CD14-positive monocyte (primary cell): ENCODE results near the gene TCP11. TPM values are rescaled to one million over a fixed set of nuclear protein-coding genes. Genes with fewer than 3 reads are reported as not detected.

ENCODE experiments used
- DNase-seq, 3 donors: peaks; one replicate each; pipeline ENCODE4 v3.0.0-alpha.2; 2011 to 2022
- H2AFZ ChIP-seq: 2 replicates; pipeline ENCODE4 v1.6.0; 2012; ENCODE audit warnings: mild to moderate bottlenecking, low read depth, low read length, inconsistent platforms; ENCODE audit not compliant: insufficient read depth, poor library complexity, severe bottlenecking
- H3K27ac ChIP-seq, 2 donors: 1 replicate in 1 of 2; 2 replicates in 1 of 2; pipeline ENCODE4 v1.5.1; 2012 to 2013; ENCODE audit warnings: low read length in 2 of 2, control low read depth in 1 of 2, inconsistent platforms in 1 of 2, low read depth in 1 of 2, mild to moderate bottlenecking in 1 of 2
- H3K27me3 ChIP-seq, 2 donors: one replicate each; pipeline versions ENCODE4 v1.6.0 to v1.6.1; 2011 to 2013; ENCODE audit warnings: low read length in 2 of 2; ENCODE audit not compliant: control insufficient read depth in 2 of 2, insufficient read depth in 2 of 2
- H3K36me3 ChIP-seq, 2 donors: replicated peaks in 1 of 2; 1 replicate in 1 of 2; 2 replicates in 1 of 2; pipeline versions ENCODE4 v1.5.1 to v1.6.1; 2012 to 2013; ENCODE audit warnings: low read length in 2 of 2, control low read depth in 1 of 2, inconsistent platforms in 1 of 2, mild to moderate bottlenecking in 1 of 2; ENCODE audit not compliant: insufficient read depth in 2 of 2, control insufficient read depth in 1 of 2
- H3K4me1 ChIP-seq, 2 donors: 1 replicate in 1 of 2; 2 replicates in 1 of 2; pipeline versions ENCODE4 v1.5.1 to v1.6.1; 2012 to 2013; ENCODE audit warnings: low read length in 2 of 2, control low read depth in 1 of 2, inconsistent platforms in 1 of 2, mild to moderate bottlenecking in 1 of 2, moderate library complexity in 1 of 2; ENCODE audit not compliant: insufficient read depth in 2 of 2, control insufficient read depth in 1 of 2
- H3K4me2 ChIP-seq: replicated peaks from 2 replicates; pipeline ENCODE3; 2012; ENCODE audit warnings: low read length, moderate library complexity, mild to moderate bottlenecking; ENCODE audit not compliant: poor library complexity, severe bottlenecking; ENCODE audit errors: extremely low read depth
- H3K4me3 ChIP-seq, 3 experiments: fragments of 200-600 bp in 1 of 3; sonication (generic) in 1 of 3; replicated peaks in 1 of 3; 1 replicate in 2 of 3; 2 replicates in 1 of 3; pipeline ENCODE4 v1.5.1; 2011 to 2013; ENCODE audit warnings: low read length in 3 of 3, mild to moderate bottlenecking in 3 of 3, control low read depth in 2 of 3, low read depth in 2 of 3, inconsistent platforms in 1 of 3, moderate library complexity in 1 of 3
- H3K79me2 ChIP-seq: 2 replicates; pipeline ENCODE4 v1.6.0; 2012; ENCODE audit warnings: mild to moderate bottlenecking, control low read depth, inconsistent platforms, low read length, moderate library complexity; ENCODE audit not compliant: insufficient read depth
- H3K9ac ChIP-seq: 2 replicates; pipeline ENCODE4 v1.6.0; 2017; ENCODE audit warnings: low read length, mild to moderate bottlenecking; ENCODE audit not compliant: insufficient read depth, poor library complexity, severe bottlenecking
- H3K9me3 ChIP-seq, 2 donors: replicated peaks in 1 of 2; 1 replicate in 1 of 2; 2 replicates in 1 of 2; pipeline versions ENCODE4 v1.5.1 to v1.6.1; 2012 to 2013; ENCODE audit warnings: low read length in 2 of 2, control low read depth in 1 of 2; ENCODE audit not compliant: control insufficient read depth in 1 of 2, insufficient read depth in 1 of 2
- H4K20me1 ChIP-seq: 2 replicates; pipeline ENCODE4 v1.6.0; 2012; ENCODE audit warnings: mild to moderate bottlenecking, low read length, control low read depth, moderate library complexity; ENCODE audit not compliant: insufficient read depth
- H3K27ac Mint-ChIP-seq, 7 donors: one replicate each; pipeline ENCODE4 v1.8.0; 2020; ENCODE audit warnings: mild to moderate bottlenecking in 7 of 7, mixed read lengths in 7 of 7, moderate library complexity in 6 of 7, inconsistent platforms in 2 of 7
- H3K27me3 Mint-ChIP-seq, 3 donors: one replicate each; pipeline ENCODE4 v1.8.0; 2021 to 2022; ENCODE audit warnings: low read depth in 3 of 3, mild to moderate bottlenecking in 3 of 3, mixed read lengths in 3 of 3, moderate library complexity in 3 of 3, inconsistent platforms in 1 of 3
- H3K36me3 Mint-ChIP-seq, 2 donors: one replicate each; pipeline ENCODE4 v1.8.0; 2020; ENCODE audit warnings: mixed read lengths in 2 of 2, inconsistent platforms in 1 of 2, mild to moderate bottlenecking in 1 of 2
- H3K4me1 Mint-ChIP-seq: one replicate; pipeline ENCODE4 v1.8.0; 2020; ENCODE audit warnings: mild to moderate bottlenecking, mixed read lengths
- H3K4me3 Mint-ChIP-seq, 2 donors: one replicate each; pipeline ENCODE4 v1.8.0; 2020; ENCODE audit warnings: mild to moderate bottlenecking in 2 of 2, mixed read lengths in 2 of 2, moderate library complexity in 1 of 2
- H3K9me3 Mint-ChIP-seq, 7 donors: one replicate each; pipeline ENCODE4 v1.8.0; 2020 to 2022; ENCODE audit warnings: mixed read lengths in 7 of 7, mild to moderate bottlenecking in 6 of 7, moderate library complexity in 6 of 7, inconsistent platforms in 2 of 7
- WGBS: methylation state at CpG from one replicate; pipeline ENCODE4 v1.1.5; 2013; ENCODE audit warnings: missing lambda C conversion rate; ENCODE audit not compliant: insufficient coverage; 5-methylcytosine and 5-hydroxymethylcytosine counted together
- intact Hi-C, 2 donors: fragments of 100-400 bp; cut with micrococcal nuclease; formaldehyde crosslinking; loops; one replicate each; pipeline versions ENCODE4 v1.15.0 to v1.15.1; 2023
- polyA plus RNA-seq, 3 donors: library from polyadenylated mRNA; depleted of rRNA in 1 of 3; unstranded in 2 of 3; stranded (reverse) in 1 of 3; fragments of 300-500 nt in 2 of 3; fragments of >200 nt in 1 of 3; fragmentation: Illumina TruSeq in 2 of 3; gene quantifications; 1 replicate in 2 of 3; 2 replicates in 1 of 3; pipeline ENCODE4 v1.2.3, GENCODE V29; 2012 to 2021
- TF ChIP-seq, protein P1 (sequence below): fragments of 200-600 bp; IDR thresholded peaks from one replicate; pipeline ENCODE4 v1.8.0; 2022; ENCODE audit warnings: antibody characterized with exemption, mild to moderate bottlenecking

TCP11 gene
- polyA plus RNA-seq, 3 donors = not detected

DNA sequence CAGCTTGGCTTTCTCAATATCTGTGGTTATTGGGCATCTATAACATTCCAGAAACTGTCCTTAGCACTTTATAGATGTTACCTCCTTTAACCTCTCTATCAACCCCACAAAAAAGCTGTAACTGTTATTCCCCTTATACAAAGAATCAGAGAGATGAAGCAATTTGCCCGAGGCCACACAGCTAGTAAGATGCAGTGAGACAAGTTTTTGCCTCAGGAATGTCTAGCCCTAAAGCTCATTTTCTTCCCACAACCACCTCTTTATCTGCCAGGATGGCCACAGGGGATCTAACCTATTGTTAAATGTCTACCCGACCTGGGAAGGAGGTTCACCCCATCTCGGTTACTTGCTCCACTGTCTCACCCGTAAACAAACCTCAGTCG, 31.9 kb upstream of the TCP11 start:
- H3K27ac ChIP-seq = no peak overlapping the region
- TF ChIP-seq, protein P1, sequence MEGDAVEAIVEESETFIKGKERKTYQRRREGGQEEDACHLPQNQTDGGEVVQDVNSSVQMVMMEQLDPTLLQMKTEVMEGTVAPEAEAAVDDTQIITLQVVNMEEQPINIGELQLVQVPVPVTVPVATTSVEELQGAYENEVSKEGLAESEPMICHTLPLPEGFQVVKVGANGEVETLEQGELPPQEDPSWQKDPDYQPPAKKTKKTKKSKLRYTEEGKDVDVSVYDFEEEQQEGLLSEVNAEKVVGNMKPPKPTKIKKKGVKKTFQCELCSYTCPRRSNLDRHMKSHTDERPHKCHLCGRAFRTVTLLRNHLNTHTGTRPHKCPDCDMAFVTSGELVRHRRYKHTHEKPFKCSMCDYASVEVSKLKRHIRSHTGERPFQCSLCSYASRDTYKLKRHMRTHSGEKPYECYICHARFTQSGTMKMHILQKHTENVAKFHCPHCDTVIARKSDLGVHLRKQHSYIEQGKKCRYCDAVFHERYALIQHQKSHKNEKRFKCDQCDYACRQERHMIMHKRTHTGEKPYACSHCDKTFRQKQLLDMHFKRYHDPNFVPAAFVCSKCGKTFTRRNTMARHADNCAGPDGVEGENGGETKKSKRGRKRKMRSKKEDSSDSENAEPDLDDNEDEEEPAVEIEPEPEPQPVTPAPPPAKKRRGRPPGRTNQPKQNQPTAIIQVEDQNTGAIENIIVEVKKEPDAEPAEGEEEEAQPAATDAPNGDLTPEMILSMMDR = no peak
- H3K9me3 ChIP-seq = peaks cover 0 to 5% of the 10 kb centered on the region in 2 donors
- no peaks in the 10 kb centered on the region for H3K4me1 ChIP-seq
- Mint-ChIP-seq H3K27ac (no peak overlapping the region), H3K9me3 (peaks cover 0 to 12% (median 6%) of the 10 kb centered on the region in 7 donors), H3K4me1 (no peaks in the 10 kb centered on the region), H3K36me3 (no peaks in the 10 kb centered on the region), H3K4me3 (no peak overlapping the region), H3K27me3 (peaks cover 7 to 9% (median 9%) of the 10 kb centered on the region in 3 donors)
- intact Hi-C loops = no loop called here
- no peaks in the 10 kb centered on the region for H3K27me3 ChIP-seq
- H3K36me3 ChIP-seq = no peaks in the 10 kb centered on the region
- no peak overlapping the region for H3K4me3 ChIP-seq
- no peaks in the 10 kb centered on the region for H4K20me1 ChIP-seq
- WGBS = 93% methylated on average over 4 of the region's 5 CpGs
- H3K9ac ChIP-seq = no peak overlapping the region
- no peaks in the 10 kb centered on the region for H3K79me2 ChIP-seq
- no peak for DNase-seq
- no peak overlapping the region for H3K4me2 ChIP-seq
- H2AFZ ChIP-seq = no peak overlapping the region

DNA sequence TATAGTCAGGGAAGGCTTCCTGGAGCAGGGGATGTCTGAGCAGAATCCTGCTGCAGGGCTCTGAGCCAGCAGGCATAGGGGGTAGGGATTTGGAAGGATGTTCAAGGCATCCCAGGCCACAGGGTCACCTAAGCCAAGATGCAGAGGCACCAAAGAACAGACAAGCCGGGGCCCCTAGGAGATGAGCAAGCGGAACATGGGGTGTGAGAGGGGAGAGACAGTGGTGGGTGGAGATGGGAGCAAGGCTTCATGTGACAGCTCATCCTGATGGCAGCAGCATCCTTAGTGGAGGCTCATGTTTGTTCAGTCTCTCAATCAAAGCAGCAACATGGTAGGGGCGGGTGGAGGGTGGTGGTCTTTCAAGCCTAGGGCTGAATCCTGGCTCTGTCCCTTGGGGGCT, 29.8 kb upstream of the TCP11 start:
- Histone ChIP-seq H3K4me3 (no peak overlapping the region), H3K79me2 (no peaks in the 10 kb centered on the region), H3K27ac (no peak overlapping the region), H3K4me2 (no peak overlapping the region), H3K27me3 (no peaks in the 10 kb centered on the region), H2AFZ (no peak overlapping the region), H3K9ac (no peak overlapping the region), H3K36me3 (no peaks in the 10 kb centered on the region), H4K20me1 (no peaks in the 10 kb centered on the region), H3K9me3 (peaks cover 0 to 5% of the 10 kb centered on the region in 2 donors), H3K4me1 (no peaks in the 10 kb centered on the region)
- DNase-seq = no peak
- Mint-ChIP-seq H3K4me1 (no peaks in the 10 kb centered on the region), H3K27ac (peak overlapping the region in 1 of 7 donors; percentile 51), H3K4me3 (no peak overlapping the region), H3K27me3 (peaks cover 5 to 9% (median 8%) of the 10 kb centered on the region in 3 donors), H3K36me3 (no peaks in the 10 kb centered on the region), H3K9me3 (peaks cover 0 to 8% (median 4%) of the 10 kb centered on the region in 7 donors)
- WGBS = 90% methylated on average over 3 of the region's 3 CpGs
- intact Hi-C loops = no loop called here
- TF ChIP-seq, protein P1 = no peak
